ENCODE results near the gene PTTG1.

The PTTG1 gene

DNA sequence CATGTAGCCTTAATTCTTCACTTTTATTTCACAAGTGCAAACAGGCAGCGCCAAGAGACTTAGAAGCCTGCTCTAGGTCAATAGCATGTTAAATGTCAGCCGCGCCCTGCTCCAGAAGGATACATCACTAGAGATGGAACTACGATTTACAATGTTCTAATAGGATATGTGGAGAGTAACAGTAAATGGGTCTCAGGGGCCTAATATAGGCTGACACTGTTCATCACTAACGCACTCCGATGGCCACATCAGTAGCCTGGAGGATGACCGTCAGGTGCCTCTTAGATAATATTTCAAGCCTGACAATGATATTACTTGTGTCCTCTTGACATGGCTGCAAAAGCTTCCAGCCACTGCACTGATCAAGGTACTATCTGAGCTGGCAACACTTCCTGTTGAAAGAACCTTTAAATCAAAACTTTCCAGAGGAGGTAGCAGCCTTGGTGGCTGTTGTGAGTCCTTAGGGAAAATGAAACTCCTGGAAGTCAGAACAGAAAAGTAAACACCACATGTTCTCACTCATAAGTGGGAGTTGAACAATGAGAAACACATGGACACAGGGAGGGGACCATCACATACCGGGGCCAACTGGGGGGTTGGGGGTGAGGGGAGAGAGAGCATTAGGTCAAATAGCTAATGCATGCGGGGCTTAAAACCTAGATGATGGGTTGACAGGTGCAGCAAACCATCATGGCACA lies 35.0 kb downstream of the PTTG1 start:
- DNase-seq, result no peak

DNA sequence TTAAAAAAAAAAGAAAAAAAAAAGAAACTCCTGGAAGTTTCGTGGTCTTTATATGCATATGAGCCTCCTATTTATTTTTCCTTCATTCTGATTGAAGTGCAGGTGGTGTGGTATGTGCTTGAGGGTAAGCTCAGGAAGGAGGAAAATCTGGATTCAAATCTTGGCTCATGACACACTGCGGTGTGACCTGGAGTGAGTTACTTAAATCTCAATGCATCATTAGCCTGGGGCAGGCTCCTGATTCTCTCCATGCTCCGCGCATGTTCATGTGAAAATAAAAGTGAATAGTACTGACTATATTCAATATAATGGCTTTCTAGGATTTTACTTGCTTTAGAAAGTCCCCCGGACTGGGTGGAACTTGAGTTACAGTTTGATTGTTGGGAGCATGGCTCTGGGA lies 35.6 kb downstream of the PTTG1 start:
- DNase-seq, result no peak

GRCh38 chr5:160458806-160459800 lies 37.4 kb downstream of the PTTG1 start:
- DNase-seq, result no peak

- no peak for DNase-seq
Measured at GRCh38 chr5:160460377-160461049, 38.9 kb downstream of the PTTG1 start.

- no peak for DNase-seq
Measured at GRCh38 chr5:160461378-160461777, 39.7 kb downstream of the PTTG1 start.

DNA sequence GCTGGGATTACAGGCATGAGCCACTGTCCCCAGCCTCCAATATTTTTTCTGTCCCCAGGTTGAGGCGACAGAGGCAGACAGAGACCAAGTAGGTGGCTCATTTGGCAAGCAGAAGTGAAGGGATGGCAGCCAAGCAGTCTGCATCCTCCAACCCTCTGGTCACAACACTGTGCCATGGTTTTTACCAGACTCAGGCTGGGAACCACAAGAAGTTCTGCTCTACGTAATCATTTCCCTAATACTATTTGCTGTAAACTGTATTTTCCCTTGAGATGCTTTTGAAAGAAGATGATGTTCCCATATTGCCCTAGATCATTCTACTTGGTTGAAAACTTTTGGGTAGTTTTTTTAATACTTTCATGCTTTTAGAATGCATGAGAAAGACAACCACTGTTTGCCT lies 40.5 kb downstream of the PTTG1 start:
- DNase-seq, result no peak

DNA sequence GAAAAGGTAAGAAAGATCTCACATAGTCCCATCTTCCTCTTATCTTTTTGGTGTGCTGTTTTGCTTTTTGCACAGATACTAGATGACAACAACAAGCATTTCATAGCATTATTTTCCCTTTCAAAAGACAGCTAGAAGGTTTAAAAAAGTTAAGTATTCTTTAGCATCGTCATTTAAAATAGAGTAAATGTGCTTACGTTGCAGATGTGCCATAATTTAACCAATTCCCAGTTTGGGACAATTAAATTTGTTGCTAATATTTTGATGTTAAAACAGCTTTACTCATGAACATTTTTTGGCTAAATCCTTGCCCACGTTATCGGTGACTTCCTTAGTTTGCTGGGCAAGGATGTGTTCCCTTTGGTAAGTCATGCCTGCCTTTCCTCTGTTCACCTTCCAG lies 41.6 kb downstream of the PTTG1 start:
- DNase-seq, result no peak

- DNase-seq, result peak; percentile 72
Measured at GRCh38 chr5:160463740-160464465, 42.2 kb downstream of the PTTG1 start.

GRCh38 chr5:160464466-160464797 lies 42.8 kb downstream of the PTTG1 start:
- no peak for DNase-seq

GRCh38 chr5:160466116-160466515 lies 44.5 kb downstream of the PTTG1 start:
- DNase-seq, result no peak

GRCh38 chr5:160466889-160467554 lies 45.4 kb downstream of the PTTG1 start:
- no peak for DNase-seq

- DNase-seq, result peak; percentile 84
Measured at GRCh38 chr5:160467555-160468362, 46.1 kb downstream of the PTTG1 start.

GRCh38 chr5:160468363-160468975 lies 46.8 kb downstream of the PTTG1 start:
- no peak for DNase-seq

DNA sequence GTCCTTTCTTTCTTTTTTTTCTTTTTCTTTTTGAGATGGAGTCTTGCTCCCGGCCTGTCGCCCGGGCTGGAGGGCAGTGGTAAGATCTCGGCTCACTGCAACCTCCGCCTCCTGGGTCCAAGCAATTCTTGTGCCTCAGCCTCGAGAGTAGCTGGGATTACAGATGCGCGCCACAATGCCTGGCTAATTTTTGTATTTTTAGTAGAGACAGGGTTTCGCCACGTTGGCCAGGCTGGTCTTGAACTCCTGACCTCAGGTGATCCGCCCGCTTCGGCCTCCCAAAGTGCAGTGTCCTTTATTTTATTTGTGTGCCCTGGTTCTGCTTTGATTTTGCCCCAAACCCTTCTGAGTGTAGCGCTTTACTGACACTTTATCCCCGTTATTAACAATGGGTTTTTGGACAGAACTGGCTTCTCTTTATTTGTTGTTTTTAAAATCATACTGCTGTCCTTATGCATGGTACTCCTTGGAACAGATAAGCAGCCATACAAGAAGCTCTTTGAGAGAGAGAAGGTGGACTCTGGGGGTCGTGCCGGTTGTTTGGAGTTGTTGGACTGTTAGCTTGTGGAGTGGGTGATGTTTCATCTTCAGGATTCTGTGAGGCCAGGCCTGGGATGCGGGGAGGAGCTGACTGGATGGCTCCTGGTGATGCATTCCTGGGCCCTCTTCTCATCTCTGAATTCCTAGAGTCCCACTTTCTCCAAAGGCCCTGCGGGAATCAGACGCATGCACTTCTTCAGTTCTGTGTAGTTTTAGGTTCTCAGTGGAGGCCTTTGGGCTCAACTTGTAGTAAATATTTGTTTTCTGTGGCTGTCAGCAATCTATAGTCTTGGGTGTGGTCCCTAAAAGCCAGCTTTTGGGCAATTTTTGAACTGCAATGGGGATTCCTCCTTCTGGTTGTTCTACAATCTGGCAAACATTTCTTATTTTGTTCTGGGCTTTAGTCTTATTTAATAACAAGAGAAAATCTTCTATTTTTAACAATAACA lies 47.8 kb downstream of the PTTG1 start:
- no peak for DNase-seq

DNA sequence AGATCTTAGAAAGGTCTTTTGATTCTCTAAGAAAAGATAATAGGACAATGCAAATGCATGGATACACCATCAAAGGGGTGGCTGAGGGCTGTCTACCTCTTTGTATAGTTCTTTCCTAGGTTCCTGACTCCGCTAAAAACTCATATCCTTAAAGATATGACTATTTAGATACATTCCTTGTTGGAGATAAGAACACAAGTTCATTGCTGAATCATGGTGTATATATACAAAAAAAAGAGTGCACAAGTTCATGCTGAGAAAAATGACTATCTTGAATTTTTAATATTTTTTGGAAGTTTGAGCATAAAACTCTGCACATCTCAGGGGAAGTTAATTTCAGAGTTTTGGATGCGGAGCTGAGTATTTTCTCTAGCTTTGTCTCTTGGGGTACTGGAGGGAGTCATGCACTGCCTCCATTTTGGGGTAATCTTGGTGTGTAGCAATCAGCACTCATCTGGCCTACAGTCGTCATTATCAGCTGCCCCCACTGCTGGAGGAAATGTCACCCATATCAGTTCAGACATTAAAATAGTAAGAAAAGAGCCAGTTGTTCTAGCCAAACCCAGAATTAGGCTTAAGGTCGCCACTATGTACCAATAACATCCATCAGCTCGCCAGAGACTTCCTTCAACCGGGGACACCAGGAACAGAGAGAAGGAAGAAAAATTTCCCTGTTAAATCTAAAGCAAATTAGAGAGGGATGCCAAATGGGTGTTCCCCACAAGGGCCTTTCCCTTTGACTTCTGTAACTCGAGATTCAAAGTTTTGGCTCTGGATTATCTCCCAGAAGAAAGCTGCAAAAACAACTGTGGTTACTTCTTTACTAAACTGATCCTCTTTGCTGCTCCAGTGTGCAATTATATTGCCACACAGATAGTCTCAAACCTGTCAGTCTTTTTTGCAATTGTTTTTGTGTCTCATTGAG lies 49.0 kb downstream of the PTTG1 start:
- no peak for DNase-seq

DNA sequence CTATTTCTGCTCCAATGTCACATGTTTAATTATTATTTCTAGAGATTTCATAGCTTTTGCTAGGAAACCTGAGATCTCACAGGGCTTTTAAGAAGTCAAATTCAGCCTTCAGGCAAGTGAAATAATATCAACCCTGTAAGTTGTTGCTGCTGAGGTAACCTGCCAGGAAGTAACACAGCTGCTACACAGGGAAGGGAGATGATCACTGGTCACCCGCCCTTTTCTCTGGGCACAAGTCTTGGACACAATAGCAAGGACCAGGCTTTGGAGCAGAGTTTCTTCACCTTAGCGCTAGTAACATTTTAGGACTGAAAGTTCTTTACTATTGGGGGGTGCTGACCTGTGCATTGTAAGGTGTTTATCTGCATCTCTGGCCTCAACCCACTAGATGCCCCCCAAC lies 50.1 kb downstream of the PTTG1 start:
- no peak for DNase-seq

DNA sequence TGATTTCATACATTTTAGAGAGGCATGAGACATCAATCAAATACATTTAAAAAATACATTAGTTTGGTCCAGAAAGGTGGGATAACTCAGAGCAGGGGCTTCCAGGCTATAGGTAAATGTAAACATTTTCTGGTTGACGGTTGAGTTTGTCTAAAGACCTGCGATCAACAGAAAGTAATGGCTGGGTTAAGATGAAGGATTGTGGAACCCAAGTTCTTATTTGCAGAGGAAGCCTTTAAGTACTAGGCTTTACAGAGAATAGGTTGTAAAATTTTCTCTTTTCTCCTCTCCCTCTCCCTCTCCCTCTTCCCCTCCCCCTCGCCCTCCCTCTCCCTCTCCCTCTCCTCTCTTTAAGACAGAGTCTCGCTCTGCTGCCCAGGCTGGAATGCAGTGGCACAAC lies 50.8 kb downstream of the PTTG1 start:
- no peak for DNase-seq

GRCh38 chr5:160473681-160474080 lies 52.0 kb downstream of the PTTG1 start:
- peak; percentile 32 for DNase-seq

- no peak for DNase-seq
Measured at GRCh38 chr5:160474084-160474483, 52.4 kb downstream of the PTTG1 start.
